ENCODE results near the gene KIAA0753. TPM values are rescaled to one million over a fixed set of nuclear protein-coding genes. Genes with fewer than 3 reads are reported as not detected.
"Not testable (repeated sequence)": the region's sequence is repeated elsewhere in the genome, so short reads cannot be mapped to it uniquely, and the experiment has no call there.

The KIAA0753 gene
- total RNA-seq, 2 experiments from 2014 or later: 20.8 to 21.4 TPM

- CTCF ChIA-PET: no interaction called here
- POLR2A ChIA-PET: no interaction called here
Observed at GRCh38 chr17:6576038-6576785, 64.3 kb downstream of the KIAA0753 start.

GRCh38 chr17:6575596-6575988 lies 64.9 kb downstream of the KIAA0753 start:
- ChIA-PET POLR2A (no interaction called here), CTCF (no interaction called here)

- POLR2A ChIA-PET: interaction anchor here (1.0 kb wide), 1 partner anchor 65 kb away, joined by 3 read pairs; a partner anchor contains a TSS
- CTCF ChIA-PET: no interaction called here
Observed at GRCh38 chr17:6574687-6575595, 65.6 kb downstream of the KIAA0753 start.

GRCh38 chr17:6573982-6574686 lies 66.4 kb downstream of the KIAA0753 start:
- CTCF ChIA-PET: no interaction called here
- POLR2A ChIA-PET: interaction anchor here (1.0 kb wide), 1 partner anchor 66 kb away, joined by 3 read pairs; a partner anchor contains a TSS

GRCh38 chr17:6573495-6573894 lies 67.0 kb downstream of the KIAA0753 start:
- CTCF ChIA-PET, POLR2A ChIA-PET: not testable (repeated sequence)

- CTCF ChIA-PET: no interaction called here
- POLR2A ChIA-PET: no interaction called here
Observed at GRCh38 chr17:6572972-6573370, 67.5 kb downstream of the KIAA0753 start.

GRCh38 chr17:6571452-6571781 lies 69.1 kb downstream of the KIAA0753 start:
- CTCF ChIA-PET: no interaction called here

GRCh38 chr17:6570731-6571451 lies 69.6 kb downstream of the KIAA0753 start:
- ChIA-PET CTCF (no interaction called here), POLR2A (no interaction called here)

More at GRCh38 chr17:6571452-6571781, 69.1 kb downstream of the KIAA0753 start:
- POLR2A ChIA-PET: no interaction called here

GRCh38 chr17:6569370-6570285 lies 70.9 kb downstream of the KIAA0753 start:
- ChIA-PET CTCF (no interaction called here), POLR2A (no interaction called here)

- ChIA-PET POLR2A (no interaction called here), CTCF (no interaction called here)
Observed at GRCh38 chr17:6568184-6568758, 72.2 kb downstream of the KIAA0753 start.

GRCh38 chr17:6567528-6568183 lies 72.9 kb downstream of the KIAA0753 start:
- CTCF ChIA-PET: no interaction called here
- POLR2A ChIA-PET: no interaction called here

- ChIA-PET CTCF (no interaction called here), POLR2A (no interaction called here)
Observed at GRCh38 chr17:6561446-6561845, 79.1 kb downstream of the KIAA0753 start.

- POLR2A ChIA-PET: no interaction called here
- CTCF ChIA-PET: no interaction called here
Observed at GRCh38 chr17:6560496-6560895, 80.0 kb downstream of the KIAA0753 start.

GRCh38 chr17:6559753-6560215 lies 80.7 kb downstream of the KIAA0753 start:
- POLR2A ChIA-PET: no interaction called here
- CTCF ChIA-PET: no interaction called here

GRCh38 chr17:6558932-6559752 lies 81.4 kb downstream of the KIAA0753 start:
- CTCF ChIA-PET: no interaction called here

GRCh38 chr17:6558276-6558675 lies 82.2 kb downstream of the KIAA0753 start:
- ChIA-PET CTCF (no interaction called here), POLR2A (no interaction called here)

More at GRCh38 chr17:6558932-6559752, 81.4 kb downstream of the KIAA0753 start:
- POLR2A ChIA-PET: no interaction called here

GRCh38 chr17:6557040-6557438 lies 83.5 kb downstream of the KIAA0753 start:
- ChIA-PET POLR2A (no interaction called here), CTCF (interaction anchor here (0.9 kb wide), 1 partner anchor 84 kb away, joined by 3 read pairs; no protein-coding TSS in a partner anchor)
